ENCODE results near the gene C20orf141. TPM values are rescaled to one million over a fixed set of nuclear protein-coding genes. Genes with fewer than 3 reads are reported as not detected.
A peak's percentile ranks its signal among the peaks of the same experiment; 100 is the strongest.
"Not testable (repeated sequence)": the region's sequence is repeated elsewhere in the genome, so short reads cannot be mapped to it uniquely, and the experiment has no call there.

Gene C20orf141, protein sequence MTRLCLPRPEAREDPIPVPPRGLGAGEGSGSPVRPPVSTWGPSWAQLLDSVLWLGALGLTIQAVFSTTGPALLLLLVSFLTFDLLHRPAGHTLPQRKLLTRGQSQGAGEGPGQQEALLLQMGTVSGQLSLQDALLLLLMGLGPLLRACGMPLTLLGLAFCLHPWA
- total RNA-seq (2021; fragmentation: NEBNext Ultra II Directional; extraction: Animal tissue kit (Norgen Biotek cat#: 25700)), result not detected
- long read RNA-seq, result 0 reads

DNA sequence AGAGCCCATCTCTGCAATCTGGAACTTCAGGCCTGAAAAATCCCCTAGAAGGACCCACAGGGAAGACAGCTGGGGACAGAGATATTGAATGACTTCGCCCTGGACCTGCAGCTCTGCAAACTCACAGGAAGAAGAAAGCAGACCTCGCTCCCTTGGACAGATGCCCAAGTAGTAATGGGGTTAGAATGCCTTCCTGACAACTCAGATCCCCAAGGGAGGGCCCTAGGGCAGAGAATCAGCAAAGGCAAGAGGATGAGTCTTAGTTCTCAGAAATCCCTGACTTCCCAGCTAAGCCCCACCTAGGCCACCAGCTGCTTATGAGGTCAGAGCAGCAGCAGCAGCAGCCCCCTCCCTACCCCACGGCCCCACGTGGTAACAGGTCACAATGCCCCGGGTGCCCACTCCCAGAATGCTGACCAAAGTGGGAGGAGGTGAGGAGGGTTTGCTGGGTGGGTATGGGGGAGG is at the start of gene C20orf141:
C20orf141 (plus strand) TSS at position 401 of the 465 bp plus-strand sequence. CDS start 198 bp downstream, outside the sequence.
- Mint-ChIP-seq H3K27me3 (ENCODE audit: insufficient read depth) (peaks cover 9% of the 10 kb centered on the region), H3K4me3 (peak within 1 kb of the TSS; percentile 64), H3K27ac (peak within 1 kb of the TSS; percentile 82), H3K9me3 (peaks cover 24% of the 10 kb centered on the region), H3K4me1 (ENCODE audit: low read depth) (peaks cover 32% of the 10 kb centered on the region), H3K36me3 (ENCODE audit: low read depth) (no peaks in the 10 kb centered on the region)
- TF ChIP-seq, protein P1, sequence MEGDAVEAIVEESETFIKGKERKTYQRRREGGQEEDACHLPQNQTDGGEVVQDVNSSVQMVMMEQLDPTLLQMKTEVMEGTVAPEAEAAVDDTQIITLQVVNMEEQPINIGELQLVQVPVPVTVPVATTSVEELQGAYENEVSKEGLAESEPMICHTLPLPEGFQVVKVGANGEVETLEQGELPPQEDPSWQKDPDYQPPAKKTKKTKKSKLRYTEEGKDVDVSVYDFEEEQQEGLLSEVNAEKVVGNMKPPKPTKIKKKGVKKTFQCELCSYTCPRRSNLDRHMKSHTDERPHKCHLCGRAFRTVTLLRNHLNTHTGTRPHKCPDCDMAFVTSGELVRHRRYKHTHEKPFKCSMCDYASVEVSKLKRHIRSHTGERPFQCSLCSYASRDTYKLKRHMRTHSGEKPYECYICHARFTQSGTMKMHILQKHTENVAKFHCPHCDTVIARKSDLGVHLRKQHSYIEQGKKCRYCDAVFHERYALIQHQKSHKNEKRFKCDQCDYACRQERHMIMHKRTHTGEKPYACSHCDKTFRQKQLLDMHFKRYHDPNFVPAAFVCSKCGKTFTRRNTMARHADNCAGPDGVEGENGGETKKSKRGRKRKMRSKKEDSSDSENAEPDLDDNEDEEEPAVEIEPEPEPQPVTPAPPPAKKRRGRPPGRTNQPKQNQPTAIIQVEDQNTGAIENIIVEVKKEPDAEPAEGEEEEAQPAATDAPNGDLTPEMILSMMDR (IDR thresholded peaks at IDR 0.05), result no peak
- peak; percentile 98 for DNase-seq

DNA sequence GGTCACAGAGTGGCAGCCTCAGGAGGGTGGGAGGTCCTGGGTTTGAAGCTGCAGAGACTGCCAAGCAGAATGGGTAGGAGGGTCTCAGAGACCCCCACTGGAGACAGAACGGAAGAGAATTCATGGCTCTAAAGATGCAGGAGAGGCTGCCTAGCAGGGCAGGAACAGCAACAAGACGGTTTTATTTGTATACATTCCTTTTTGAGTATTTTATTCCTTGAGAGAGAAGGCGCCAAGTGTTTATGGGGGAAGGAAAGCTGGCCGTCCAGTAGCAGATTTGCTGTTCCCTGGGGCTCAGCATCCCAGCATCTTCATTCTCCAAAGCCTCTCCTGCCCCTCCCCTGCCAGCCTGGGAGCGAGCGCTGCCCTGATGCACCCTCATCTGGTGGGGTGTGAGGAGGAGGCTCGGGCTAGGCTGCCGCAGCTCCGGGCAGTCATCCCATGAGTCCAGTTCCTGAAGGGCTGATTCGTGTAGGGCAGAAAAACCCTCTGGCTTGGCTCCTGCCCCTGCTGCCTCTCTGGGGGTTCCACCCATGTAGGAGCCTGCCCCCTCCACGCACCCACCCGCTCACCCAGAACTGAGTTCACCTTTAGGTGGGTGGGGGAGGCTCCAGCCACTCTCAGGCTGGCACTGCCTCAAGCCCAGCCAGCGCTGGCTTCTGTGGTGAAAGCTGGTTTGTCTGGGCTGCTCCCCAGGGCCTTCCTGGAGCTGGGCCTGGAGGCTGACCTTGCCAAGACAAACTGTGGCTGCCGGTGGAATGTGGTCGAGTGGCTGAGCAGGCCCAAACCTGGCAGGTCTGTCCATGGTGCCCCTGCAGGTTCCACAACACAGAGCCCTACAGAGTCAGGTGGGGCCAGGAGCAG is 46.8 kb upstream of the C20orf141 start:
- H3K36me3 Mint-ChIP-seq (ENCODE audit: low read depth), result no peaks in the 10 kb centered on the region
- TF ChIP-seq, protein P1 (IDR thresholded peaks at IDR 0.05), result no peak
- H3K9me3 Mint-ChIP-seq, result no peaks in the 10 kb centered on the region
- peak; percentile 17 for DNase-seq
- H3K27ac Mint-ChIP-seq, result no peak overlapping the region
- H3K27me3 Mint-ChIP-seq (ENCODE audit: insufficient read depth), result peaks cover 36% of the 10 kb centered on the region
- peaks cover 12% of the 10 kb centered on the region; the same call in 1 of the 2 replicates for H3K4me1 Mint-ChIP-seq (ENCODE audit: low read depth)
- H3K4me3 Mint-ChIP-seq, result no peak overlapping the region

DNA sequence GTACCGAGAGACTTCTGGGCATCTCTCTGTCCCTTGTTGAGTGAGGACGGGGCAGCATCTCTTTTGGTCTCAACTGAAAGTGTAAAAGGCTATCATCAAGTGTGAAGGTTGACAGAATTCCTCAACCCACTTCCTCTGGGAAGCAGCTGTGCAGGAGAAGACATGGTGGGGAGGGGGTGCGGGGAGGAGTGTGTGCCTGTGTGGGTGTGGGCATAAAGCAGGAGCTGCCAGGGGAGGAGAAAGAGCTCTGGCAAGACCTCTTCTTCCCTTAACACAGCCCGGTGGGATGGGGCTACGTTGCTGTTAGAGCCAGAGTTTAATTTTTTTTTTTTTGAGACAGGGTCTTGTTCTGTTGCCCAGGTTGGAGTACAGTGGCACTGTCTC is 46.2 kb upstream of the C20orf141 start:
- TF ChIP-seq, protein P1 (IDR thresholded peaks at IDR 0.05), result no peak
- Mint-ChIP-seq H3K9me3 (no peaks in the 10 kb centered on the region), H3K4me3 (no peak overlapping the region), H3K36me3 (ENCODE audit: low read depth) (no peaks in the 10 kb centered on the region), H3K4me1 (ENCODE audit: low read depth) (peaks cover 12% of the 10 kb centered on the region; the same call in 1 of the 2 replicates), H3K27me3 (ENCODE audit: insufficient read depth) (peaks cover 32% of the 10 kb centered on the region), H3K27ac (no peak overlapping the region)
- no peak for DNase-seq

DNA sequence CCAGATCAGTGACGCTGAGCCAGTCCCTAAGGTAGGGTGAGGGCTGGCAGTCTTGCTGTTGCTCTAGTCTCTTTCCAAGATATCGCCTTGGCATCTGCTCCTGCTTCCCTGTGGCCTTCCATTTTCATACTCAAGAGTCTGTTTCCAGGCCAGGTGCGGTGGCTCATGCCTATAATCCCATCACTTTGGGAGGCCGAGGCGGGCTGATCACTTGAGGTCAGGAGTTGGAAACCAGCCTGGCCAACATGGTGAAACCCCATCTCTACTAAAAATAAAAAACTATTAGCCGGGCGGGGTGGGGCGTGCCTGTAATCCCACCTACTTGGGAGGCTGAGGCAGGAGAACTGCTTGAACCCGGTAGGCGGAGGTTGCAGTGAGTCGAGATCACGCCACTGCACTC is 44.7 kb upstream of the C20orf141 start:
- H3K4me3 Mint-ChIP-seq; H3K27ac Mint-ChIP-seq; H3K36me3 Mint-ChIP-seq (ENCODE audit: low read depth); H3K9me3 Mint-ChIP-seq; DNase-seq: not testable (repeated sequence)
- Mint-ChIP-seq H3K27me3 (ENCODE audit: insufficient read depth) (peaks cover 28% of the 10 kb centered on the region), H3K4me1 (ENCODE audit: low read depth) (peaks cover 16% of the 10 kb centered on the region)

DNA sequence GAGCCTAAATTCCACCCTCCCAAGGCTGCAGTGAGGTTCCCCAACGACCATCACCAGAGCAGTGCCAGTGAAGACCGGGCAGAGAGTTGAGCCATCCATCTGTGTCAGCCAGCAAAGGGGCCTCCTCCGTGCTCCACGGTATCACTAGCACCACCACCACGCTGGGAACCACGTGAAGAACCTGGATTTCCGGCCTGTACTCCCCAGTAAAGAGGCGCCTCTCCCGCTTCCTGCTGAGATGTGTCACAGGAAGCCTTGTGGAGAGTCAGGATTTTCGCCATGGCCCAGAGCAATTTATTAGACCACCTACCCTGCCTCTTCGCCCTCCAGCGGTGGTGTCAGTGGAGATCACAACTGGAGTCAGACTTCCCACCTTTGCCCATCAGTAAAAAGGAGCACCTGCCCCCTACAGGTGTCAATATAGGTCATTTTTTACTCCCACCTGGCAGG is 43.1 kb upstream of the C20orf141 start:
- H3K4me1 Mint-ChIP-seq (ENCODE audit: low read depth), result peaks cover 20% of the 10 kb centered on the region
- TF ChIP-seq, protein P1 (IDR thresholded peaks at IDR 0.05), result no peak
- H3K9me3 Mint-ChIP-seq, result no peaks in the 10 kb centered on the region
- H3K36me3 Mint-ChIP-seq (ENCODE audit: low read depth), result no peaks in the 10 kb centered on the region
- H3K27ac Mint-ChIP-seq, result no peak overlapping the region
- no peak for DNase-seq
- H3K27me3 Mint-ChIP-seq (ENCODE audit: insufficient read depth), result peaks cover 26% of the 10 kb centered on the region
- no peak overlapping the region for H3K4me3 Mint-ChIP-seq

DNA sequence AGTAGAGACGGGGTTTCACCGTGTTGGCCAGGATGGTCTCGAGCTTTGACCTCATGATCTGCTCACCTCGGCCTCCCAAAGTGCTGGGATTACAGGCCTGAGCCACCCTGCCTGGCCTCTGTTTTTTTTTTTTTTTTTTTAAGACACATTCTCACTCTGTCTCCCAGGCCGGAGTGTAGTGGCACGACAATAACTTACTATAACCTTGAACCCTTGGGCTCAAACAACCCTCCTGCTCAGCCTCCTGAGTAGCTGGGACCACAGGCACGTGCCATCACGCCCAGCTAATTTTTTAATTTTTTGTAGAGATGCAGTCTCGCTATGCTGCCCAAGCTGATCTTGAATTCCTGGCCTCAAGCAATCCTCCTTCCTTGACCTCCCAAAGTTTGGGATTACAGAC is 41.0 kb upstream of the C20orf141 start:
- DNase-seq, result no peak
- Mint-ChIP-seq H3K4me1 (ENCODE audit: low read depth) (peaks cover 7% of the 10 kb centered on the region; the same call in 1 of the 2 replicates), H3K4me3 (no peak overlapping the region), H3K27me3 (ENCODE audit: insufficient read depth) (peaks cover 29% of the 10 kb centered on the region), H3K9me3 (no peaks in the 10 kb centered on the region), H3K36me3 (ENCODE audit: low read depth) (no peaks in the 10 kb centered on the region), H3K27ac (no peak overlapping the region)
- TF ChIP-seq, protein P1 (IDR thresholded peaks at IDR 0.05), result no peak
